Epidermal melanocyte (primary cell): ENCODE measurements around the gene EPSTI1.
"Not testable (repeated sequence)": the region's sequence is repeated elsewhere in the genome, so short reads cannot be mapped to it uniquely, and the experiment has no call there.

Experiments
- DNase-seq: peaks from one replicate; pipeline ENCODE4 v3.0.0; 2011; ENCODE audit warnings: low spot score; ENCODE audit not compliant: insufficient read length

Gene EPSTI1

DNA sequence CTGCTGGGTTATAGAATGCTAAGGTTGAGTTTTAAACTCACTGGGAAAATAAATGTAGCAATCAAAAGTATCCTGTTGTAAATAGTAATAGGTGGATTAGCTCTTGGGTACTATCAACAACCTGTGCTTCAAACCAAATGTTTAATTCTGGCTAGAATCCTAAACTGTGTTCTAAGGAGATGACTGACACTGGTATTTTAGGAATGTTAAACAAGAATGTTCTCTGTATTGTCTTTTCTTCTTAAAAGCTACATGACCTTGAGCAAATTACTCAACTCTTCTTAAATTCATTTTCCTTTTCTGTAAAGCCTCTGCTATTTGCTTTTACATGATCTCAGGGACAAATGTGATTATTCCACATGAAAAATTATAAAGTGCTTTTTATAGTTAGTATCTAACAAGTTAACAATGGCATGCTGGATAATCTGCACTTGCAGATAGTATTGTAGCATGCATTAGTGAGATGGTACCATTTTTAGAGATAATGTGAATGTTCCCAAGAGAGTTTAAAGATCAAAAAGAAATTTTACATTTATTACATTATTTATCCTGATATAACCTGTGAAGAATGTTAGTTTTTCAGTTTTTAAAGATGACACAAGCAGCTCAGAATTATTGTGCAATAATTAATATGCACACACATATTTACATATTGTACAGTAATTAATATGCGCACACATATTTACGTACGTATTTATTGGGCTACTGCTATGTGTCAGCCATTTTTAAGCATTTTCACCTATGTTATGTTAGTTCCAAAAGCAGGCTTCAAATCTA, 13.6 kb upstream of the EPSTI1 start:
- no peak for DNase-seq

DNA sequence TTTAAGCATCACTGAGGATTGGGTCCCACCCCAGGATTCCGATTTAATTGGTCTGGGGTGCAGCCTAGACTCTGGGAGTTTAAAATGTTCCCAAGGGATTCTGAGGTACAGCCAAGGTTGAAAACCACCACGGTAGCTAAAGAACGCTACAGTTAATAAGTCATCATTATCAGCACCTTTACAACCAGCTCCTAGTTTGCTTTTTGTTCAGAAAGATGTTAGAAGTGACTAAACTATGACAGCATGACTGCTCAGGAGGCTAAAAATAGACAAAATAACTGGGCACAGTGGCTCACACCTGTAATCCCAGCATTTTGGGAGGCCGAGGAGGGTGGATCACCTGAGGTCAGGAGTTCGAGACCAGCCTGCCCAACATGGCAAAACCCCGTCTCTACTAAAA, 11.7 kb upstream of the EPSTI1 start:
- DNase-seq: no peak

DNA sequence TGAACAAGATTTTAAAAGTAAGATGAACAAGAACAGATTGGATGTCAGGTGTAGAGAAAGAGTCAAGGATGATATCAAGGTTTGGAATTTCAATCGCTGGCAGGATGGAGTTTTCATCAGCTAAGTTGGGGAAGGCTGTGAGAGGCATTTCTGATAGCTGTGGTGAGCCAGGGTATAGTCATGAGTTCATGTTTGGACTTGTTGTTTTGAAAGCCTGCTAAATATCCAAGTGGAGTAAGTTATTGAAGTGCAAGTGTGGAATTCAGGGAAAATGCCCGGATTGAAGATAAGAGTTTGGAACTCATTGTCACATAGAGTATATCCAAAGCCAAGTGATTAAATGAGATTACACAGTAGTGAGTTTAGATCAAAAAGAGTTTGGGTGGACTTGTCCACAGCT, 11.0 kb upstream of the EPSTI1 start:
- DNase-seq: no peak

DNA sequence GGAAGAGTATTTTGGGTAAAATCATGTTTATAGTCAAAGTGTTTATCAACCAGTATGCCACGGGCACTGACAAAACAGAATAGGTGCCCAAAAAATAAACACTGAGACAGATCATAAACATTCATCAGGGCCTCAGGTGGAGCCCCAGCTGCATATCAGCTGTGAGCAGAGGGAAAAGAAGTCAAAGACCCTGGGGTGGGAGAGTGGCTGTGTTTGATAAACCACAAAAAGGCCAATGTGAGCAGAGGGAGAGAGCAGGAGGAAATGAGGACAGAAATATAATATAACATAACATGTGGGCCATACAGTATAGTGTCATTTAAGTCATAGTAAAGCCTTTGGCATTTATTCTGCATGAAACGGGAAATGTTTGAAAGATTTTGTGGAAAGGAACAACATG, 10.0 kb upstream of the EPSTI1 start:
- DNase-seq: no peak

DNA sequence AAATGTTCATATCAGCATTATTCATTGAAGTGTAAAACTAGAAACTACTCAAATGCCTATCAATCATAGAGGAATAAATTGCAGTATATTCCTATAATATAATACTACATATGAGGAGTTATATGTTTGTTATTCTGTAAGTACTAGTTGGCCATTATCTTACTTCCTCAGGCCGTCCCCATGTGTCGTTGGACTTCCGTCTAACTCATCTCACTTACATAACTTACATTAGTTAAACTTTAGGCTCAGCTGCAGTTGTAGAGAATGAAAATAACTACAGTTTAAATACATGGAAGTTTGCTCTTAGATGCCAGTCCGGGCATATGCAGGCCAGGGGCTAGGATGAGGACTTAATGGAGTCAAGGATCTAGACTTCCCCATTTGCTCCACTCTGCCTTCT, 8.6 kb upstream of the EPSTI1 start:
- no peak for DNase-seq

DNA sequence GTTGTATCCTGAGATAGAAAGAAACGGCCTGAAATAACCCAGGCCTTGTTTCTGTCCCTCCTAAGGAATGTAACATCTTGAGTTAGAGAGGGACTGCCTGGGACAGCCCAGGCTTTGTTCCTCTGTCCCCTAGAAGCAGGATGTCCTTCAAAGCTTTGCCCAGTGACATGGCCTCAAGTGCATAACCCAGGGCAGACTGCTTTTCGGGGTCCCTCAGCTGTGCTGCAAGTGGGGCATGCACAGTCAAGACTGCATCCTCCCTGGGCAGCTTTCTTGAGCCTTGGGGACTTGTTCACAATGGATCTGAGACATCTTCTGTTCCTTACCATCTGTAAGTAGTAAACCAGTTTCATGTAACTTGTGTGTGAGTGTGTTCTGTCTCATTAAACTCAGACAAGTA, 7.5 kb upstream of the EPSTI1 start:
- DNase-seq: no peak

DNA sequence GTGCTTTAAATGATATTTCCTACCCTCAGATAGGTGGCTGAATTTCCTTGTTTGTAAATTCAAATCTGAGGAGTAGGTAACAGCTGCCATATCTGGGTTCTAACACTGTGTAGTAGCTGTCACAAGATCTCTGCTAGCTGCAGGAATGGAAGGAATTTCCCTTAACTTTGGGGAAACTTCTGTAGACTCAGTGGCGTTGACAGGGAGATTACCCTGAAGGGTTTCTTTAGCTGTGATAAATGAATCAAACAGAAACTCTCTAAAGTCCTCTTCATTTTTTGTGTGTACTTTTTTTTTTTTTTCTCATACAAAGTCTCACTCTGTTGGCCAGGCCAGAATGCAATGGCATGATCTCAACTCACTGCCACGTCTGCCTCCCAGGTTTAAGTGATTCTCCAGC, 5.3 kb upstream of the EPSTI1 start:
- peak; percentile 52 for DNase-seq

DNA sequence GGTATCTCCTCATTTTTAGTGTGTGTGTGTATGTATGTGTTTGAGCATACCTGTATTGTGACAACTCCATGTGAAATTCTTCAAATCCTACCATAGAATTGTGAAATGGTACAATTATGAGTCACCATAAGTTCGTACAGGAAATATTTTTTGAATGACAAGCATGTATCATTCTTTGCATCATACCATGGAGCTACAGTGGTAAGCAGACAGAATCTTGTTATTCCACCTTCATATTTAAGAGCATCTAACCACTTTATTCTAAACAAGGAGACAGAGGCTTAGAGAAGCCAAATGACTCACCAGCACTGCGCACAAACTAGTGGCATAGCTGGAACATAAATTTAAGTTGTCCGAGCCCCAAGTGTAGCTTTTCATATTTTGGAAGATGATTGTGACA, 4.5 kb upstream of the EPSTI1 start:
- no peak for DNase-seq

DNA sequence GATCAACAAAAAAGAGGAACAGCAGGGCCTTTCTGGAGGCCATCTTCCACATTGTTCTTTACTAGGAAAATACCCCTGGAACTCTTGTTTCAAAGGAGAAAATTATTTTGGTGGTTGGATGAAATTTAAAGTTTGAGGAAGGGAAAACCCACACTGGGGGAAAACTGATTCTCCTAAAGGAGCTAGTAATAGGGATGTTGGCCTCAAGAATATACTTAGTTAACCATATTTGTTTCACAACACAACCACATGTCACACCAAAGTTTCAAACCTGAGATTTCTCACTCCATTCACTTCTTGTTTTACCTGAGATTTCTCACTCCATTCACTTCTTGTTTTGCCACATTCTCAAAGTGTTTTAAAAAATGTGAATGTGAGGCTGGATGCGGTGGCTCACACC, 2.8 kb upstream of the EPSTI1 start:
- DNase-seq: no peak

DNA sequence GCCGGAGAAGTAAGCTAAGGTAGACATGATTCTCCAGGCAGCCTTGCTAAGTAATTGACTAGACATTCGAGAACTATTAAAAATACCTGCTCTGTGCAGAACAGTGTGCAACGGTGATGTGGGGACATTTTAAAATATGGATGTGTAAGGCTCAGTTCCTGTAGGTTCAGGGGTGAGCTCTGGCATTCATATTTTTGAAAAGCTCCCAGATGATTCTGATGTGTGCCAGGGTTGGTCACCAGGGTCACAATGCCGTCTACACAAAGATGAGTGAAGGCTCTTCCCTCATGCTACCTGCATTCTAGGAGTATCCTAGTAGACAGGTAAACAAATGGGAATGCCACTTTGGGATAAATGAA, 702 bp upstream of the EPSTI1 start:
- no peak for DNase-seq

DNA sequence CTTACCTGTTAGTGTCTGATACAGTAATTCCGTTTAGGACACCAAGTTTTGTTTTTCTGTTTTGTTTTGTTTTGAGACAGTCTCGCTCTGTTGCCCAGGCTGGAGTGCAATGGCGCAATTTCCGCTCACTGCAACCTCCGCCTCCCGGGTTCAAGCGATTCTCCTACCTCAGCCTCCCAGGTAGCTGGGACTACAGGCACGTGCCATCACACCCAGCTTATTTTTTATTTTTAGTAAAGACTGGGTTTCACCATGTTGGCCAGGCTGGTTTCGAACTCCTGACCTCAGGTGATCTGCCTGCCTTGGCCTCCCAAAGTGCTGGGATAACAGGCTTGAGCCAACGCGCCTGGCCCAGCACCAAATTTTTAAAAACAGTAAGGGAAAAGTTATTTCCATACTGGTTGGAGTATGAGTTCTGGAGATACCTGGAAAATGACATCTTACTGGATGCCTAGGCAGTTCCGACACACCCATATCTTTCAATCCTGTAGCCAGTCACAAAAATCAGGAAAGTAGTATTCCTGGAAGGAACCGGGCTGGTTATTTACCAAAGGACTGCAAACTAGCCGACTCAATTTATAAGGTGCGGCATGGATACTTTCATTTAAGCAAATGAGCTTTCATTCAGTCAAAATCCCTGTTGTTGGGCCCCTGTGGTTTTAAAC, 676 bp downstream of the EPSTI1 start:
- DNase-seq: not testable (repeated sequence)

DNA sequence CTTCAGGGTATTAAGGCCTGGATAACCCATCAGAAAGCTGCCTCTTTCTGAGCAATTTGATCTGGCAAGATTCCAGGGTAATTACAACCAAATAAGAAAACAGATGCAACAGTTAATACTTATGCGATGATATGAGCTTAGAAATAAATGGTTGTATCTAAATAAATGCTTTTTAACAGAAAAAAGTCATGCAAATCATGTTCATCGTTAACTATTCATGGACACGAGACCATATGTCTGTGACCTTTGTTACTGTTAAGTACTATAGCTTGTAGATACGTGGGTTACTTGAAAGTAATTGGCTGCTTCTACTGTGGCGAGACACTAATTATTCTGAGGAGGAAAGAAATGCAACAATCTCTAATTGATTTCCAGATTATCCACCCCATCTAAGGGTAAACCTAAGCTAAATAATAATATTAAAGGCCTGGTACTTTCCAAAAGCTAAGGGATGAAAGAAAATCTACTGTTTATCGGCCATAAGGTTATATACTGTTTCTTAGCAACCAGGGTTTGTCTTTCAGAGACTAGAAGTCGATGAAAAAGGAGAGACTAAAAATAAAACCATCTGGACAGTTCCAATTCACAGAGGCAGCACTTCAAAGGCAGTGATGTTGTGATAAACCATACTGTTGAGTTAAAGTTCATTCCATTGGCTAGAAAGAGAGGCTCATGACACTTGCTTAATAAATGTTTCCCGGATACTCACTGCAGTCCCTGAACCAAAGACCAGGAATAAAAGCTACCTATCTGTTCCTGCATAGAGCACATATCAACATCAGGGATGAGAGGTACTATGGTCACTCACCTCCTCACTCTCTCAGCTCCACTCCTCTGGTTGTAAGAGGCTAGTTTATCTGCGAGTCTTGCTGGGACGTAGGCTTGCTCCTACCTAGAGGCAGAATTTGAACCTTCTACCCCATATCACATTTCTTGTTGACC, 1.5 kb downstream of the EPSTI1 start:
- no peak for DNase-seq

DNA sequence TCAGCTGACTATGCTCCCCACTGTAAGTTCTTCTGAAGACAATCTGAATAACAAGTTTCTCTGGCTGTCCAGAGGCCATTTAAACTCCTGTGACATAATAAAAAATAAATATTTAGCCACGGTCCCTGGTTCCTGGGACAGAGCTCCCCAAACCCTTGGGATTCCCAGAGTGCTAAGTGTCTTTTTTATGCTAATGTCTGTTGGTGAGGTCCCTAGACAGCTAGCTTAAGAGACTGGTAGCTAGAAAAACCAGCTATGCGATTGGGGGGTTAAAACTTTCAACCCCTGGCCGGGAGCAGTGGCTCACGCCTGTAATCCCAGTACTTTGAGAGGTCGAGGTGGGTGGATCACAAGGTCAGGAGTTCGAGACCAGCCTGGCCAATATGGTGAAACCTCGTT, 5.9 kb downstream of the EPSTI1 start:
- no peak for DNase-seq

DNA sequence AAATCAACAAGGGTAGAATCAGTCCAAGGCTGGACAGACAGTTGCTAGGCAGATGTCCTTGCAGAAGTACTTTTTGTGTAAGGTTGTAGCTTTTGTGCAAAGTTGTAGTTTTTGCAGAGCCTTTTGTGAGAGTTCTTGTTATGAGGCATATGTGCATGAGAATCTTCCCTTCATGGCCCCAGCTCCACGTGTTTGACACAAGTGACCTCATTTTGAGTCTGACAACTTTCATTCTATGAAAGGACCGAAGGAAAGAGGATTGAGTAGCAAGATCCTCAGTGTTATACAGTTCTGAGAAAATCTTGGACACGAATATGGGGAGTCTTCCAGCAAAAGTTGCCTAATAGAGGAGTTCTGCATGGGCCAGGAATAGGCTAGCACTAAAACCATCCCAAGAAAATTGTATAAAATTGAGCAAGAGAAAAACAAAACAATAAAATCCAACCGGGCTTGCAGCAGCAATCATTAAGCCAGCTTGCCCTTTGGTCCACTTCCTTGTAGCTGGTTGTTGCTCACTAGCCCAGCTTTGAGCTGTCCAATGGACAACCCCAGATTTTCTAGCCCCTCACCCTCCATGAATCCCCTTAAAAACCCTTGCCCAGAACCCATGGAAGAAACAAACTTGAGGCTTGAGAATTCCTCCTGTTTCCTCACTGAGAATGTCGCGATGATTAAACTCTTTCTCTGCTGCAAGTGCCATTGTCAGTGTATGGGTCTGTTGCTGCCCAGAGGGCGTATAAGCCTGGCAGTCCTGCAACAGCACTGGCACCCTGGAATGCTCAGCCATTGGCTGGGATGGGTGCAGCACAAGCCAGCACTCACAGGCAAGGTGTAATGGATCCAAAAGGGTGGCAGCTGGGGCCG, 6.5 kb downstream of the EPSTI1 start:
- DNase-seq: peak; percentile 31

DNA sequence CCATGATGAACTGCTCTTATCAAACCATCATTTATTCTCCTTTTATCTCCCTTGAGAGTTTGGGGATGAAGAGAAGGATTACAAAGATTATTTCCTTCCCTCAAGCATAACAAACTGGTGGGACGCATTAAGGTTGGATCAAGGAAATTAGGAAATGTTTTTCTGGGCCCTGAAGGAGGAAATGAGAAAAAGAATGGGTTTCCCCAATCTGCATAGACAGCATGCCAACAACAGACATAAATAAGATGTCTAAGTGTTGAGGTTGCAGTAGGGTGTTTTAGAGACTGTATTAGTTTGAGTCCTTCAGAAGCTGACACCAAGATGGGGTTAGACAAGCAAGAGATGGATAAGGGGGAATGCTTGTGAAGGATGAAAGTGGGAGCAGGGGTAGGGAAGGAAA, 7.3 kb downstream of the EPSTI1 start:
- no peak for DNase-seq

DNA sequence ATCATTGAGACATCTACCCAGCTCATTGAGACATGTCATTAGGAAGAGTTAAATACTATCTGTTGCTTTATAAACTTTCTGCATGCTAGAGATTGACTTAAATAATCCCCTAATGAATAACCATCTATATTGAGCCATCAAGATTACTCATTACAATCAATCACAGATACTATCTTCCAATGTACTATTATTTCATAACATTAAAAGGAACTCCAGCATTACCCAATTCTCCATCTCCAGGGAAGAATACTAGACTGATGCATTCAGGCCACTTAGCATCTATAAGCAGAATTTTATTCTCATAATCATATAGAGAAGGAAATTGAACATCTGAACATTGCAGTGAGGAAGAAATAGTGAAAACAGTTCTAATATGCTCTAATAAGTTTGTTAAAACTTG, 8.0 kb downstream of the EPSTI1 start:
- DNase-seq: no peak

DNA sequence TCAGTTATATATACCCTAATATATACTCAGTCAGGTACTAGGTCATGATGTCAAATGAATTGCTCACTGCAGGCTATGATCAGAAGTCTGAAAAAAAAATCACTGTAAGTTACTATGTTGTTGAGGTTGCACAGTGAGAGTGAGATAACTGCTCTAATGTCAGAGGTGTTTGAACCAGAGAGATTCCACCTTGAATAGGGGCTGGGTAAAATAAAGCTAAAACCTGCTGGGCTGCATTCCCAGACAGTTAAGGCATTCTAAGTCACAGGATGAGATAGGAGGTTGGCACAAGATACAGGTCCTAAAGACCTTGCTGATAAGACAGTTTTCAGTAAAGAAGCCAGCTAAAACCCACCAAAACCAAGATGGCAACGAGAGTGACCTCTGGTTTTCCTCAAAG, 10.2 kb downstream of the EPSTI1 start:
- DNase-seq: no peak

DNA sequence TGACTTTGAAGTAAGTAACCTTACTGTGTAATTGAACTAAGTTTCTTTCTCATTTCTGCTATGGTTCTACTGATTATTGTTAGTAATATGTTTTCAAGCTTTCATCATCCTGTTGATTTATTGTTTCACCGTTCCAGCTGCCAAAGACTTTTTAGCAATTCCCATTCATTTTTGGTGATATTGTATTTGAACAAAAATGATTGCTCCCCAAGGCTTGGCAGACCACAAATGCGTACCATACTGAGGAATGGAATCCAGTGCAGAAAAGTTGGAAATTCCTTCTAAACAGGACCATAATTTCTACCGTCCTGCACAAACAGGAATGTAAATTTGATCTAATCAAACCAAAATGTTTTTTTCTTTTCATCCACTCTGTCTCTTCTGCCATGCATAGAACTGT, 10.7 kb downstream of the EPSTI1 start:
- peak; percentile 21 for DNase-seq

DNA sequence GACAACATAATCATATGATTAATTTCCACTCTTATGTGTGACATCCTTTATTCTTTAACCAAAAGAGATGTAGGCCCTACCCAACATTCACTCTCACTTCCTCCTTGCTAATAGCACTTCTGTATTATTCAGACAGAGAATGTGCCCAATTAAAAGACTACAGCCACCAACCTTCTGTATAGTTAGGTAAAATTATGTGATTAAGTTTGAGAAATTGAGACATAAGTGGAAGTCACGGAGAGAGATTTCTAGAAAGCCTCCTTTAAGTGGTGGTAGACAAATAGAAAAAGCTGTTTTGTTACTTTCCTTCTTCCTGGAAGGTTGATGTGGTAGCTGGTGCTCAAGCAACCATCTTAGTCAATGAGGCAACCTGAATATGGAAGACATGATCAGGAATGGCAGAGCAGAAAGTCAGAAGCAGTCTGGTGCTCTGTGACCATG, 14.8 kb downstream of the EPSTI1 start:
- DNase-seq: no peak

DNA sequence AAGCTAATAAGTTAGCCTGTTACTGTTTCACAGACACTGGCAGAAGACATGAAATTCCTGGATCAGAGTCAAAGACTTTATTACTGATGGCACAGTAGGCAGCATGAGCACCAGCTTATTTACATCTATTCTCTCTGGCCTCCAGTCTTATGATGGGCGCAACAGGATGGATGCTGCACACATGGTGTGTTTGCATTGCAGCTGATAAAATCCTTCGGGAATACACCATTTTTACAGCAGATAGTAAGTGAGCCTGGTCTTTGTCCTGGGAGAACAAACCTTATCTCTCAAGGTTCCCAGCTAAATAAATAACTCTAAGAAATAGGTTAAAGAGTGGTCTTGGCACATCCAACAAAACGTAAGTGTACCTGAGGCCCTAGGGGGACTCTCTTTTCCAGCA, 16.0 kb downstream of the EPSTI1 start:
- DNase-seq: no peak

DNA sequence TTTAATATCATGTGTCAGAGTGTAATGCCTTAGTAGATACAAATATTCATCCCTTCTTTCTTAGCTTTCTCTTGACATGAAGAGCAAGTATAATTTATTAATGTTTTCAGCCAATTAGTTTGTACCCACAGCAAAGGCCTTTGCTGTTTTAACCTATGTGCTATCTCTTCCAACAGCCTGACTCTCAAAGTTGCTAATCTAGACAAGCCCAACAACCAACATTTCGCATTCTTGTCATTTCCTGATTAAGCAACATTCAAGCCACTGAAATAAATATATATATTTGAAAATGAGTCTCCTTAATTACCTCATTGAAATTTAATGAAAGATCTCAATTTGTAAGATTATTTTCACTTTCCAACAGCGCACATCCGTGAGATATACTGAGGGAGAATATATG, 18.5 kb downstream of the EPSTI1 start:
- no peak for DNase-seq
